ENCODE measurements around the gene FANCL.
"Not testable (repeated sequence)": the region's sequence is repeated elsewhere in the genome, so short reads cannot be mapped to it uniquely, and the experiment has no call there.

The FANCL gene

GRCh38 chr2:58138396-58139030 is 102.6 kb downstream of the FANCL start:
- DNase-seq = no peak

DNA sequence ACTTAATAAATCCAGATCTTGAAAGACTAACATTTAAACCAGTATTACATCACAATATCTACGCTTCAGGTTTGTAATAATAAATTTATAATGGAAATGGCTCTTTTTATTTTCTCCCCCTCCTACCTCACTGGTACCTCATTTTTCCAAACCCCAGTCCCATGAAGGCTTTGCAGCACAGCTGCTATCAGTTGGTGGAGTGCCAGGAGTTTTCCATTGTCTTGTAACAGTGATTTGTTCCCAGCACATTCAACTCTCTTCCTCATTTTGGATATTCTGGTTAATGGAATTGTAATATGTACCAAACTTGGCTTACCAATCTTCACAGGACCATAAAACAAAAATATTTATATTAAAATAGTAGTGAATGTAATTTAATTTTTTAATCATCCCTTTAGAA is 103.3 kb downstream of the FANCL start:
- DNase-seq = no peak

DNA sequence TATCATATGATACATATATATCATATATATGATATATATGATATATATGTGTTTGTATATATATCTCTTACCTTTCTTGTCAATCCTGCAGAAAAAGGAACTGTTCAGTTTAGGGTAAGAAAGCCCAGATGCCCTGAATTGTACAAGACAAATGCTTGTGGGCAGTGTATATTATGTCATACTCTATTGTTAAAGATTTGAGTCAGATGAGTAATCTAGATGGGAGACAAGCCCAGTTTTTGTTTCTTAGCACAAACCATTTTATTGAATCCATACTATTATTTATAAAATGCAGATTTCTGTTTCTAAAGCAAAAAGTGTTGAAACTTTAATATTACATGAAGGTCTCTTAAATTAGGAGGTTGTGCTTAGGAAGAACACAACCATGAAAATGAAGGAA is 103.9 kb downstream of the FANCL start:
- no peak for DNase-seq

GRCh38 chr2:58135861-58136260 is 105.3 kb downstream of the FANCL start:
- no peak for DNase-seq

- DNase-seq = no peak
These were observed 107.7 kb downstream of the FANCL start for GRCh38 chr2:58133395-58133794.

DNA sequence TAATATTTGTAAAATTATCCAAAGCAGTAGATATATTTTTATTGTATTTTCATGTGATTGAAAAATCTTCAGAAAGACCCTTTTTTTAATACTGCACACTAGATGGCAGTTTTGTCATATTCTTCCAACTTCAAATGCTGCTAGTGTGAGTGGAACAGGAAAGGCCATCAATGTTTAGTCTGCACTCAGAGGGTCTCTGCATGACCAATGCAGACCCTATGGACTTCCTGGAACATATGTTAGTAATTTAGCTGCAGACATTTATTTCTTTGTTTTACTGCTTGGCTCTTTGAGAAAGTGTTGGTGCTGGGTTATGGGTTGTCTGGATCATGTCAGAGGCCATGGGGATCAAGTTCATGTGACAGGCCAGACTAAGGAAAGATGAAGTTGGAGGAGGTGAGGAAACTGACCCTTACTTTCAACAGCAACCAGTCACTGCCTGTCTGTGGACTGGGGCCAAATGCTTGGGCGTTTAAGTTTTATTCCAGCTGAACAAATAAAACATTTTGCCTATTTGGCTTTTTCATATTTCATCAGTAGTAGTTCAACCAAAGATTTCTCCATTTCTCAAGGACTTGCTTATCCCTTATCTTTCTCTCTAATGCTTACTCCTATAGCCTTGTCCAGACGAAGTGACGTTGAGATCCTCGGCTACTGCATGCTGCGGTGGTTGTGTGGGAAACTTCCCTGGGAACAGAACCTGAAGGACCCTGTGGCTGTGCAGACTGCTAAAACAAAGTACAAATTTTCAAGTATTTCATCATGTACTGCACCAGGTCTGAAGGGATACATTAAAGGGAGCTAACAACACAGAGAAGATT is 109.7 kb downstream of the FANCL start:
- DNase-seq = no peak

- DNase-seq = no peak
These were observed 110.9 kb downstream of the FANCL start for GRCh38 chr2:58130238-58130637.

GRCh38 chr2:58127111-58127510 is 114.0 kb downstream of the FANCL start:
- DNase-seq = no peak

- no peak for DNase-seq
These were observed 118.6 kb downstream of the FANCL start for GRCh38 chr2:58122540-58122939.

DNA sequence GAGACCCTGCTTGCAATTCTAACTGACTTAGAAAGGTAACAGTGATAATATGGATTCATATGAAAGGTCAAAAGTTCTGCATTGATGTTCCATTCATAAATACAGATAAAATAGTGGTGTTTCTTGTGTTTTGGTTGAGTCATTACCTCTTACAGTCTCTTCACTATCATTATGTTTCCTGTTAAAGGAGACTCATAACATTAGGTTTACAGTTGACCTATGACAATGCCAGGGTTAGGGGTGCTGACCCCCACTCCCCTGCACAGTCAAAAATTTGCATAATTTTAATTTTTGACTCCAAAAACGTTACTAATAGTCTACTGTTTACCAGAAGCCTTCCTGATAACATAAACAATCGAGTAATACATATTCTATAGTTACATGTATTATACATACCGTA is 119.1 kb downstream of the FANCL start:
- no peak for DNase-seq

- no peak for DNase-seq
These were observed 120.4 kb downstream of the FANCL start for GRCh38 chr2:58120626-58121229.

DNA sequence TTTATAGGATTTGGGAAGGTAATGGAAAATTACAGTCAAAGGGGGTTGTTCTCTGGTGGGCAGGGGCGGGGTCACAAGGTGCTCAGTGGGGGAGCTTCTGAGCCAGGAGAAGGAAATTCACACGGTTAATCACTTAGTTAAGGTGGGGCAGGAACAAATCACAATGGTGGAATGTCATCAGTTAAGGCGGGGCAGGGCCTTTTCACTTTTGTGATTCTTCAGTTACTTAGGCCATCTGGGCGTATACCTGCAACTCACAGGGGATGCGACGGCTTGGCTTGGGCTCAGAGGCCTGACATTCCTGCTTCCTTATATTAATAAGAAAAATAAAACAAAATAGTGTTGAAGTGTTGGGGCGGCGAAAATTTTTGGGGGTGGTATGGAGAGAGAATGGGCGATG is 127.6 kb downstream of the FANCL start:
- not testable (repeated sequence) for DNase-seq

DNA sequence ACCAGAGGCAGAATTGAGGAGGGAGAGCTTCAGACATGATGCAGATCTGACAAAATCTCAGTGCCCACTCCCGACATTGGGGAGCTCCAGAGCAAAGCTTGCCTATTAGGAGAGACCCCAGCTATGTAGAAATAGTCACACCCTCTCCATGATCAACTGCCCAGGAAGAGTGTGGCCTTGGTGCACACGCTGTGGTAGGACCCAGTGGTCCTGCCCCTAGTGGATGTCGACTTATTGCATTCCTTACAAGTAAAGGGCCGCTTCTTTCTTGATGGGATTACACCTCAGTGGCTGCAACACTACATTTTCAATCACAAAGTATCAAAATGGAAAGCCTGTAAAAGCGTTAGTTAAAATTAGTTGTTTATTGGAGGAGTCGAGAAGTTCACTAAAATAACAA is 130.4 kb downstream of the FANCL start:
- no peak for DNase-seq

- DNase-seq = no peak
These were observed 131.6 kb downstream of the FANCL start for GRCh38 chr2:58109481-58109880.
